HepG2 (cell line): ENCODE measurements around the gene ADIPOR2.

Experiments
- FOXM1 ChIP-seq: sonication (generic); formaldehyde crosslinking; IDR thresholded peaks from 2 replicates; pipeline ENCODE4 v1.5.0; 2020; ENCODE audit warnings: missing genetic modification reagents
- GTF2F1 ChIP-seq: fragments of 150-350 bp; IDR thresholded peaks from 2 replicates; pipeline ENCODE4 v1.6.1; 2014; ENCODE audit warnings: low read length
- KAT2B ChIP-seq: fragments of 150-350 bp; IDR thresholded peaks from 2 replicates; pipeline ENCODE4 v1.6.1; 2014; ENCODE audit warnings: low read depth, low read length, borderline replicate concordance
- SOX13 ChIP-seq, 3 experiments: fragments of 450-650 bp in 1 of 3; sonication (generic) in 1 of 3; formaldehyde crosslinking in 1 of 3; IDR thresholded peaks in 2 of 3; conservative IDR thresholded peaks in 1 of 3; 2 replicates each; pipeline versions ENCODE4 v1.5.0 to v1.6.1; 2016 to 2020; ENCODE audit warnings: antibody characterized with exemption in 1 of 3, mild to moderate bottlenecking in 1 of 3, missing compliant biosample characterization in 1 of 3, missing genetic modification reagents in 1 of 3, moderate library complexity in 1 of 3
- TEAD3 ChIP-seq: optimal IDR thresholded peaks from 2 replicates; pipeline ENCODE3; 2016; ENCODE audit warnings: borderline replicate concordance
- YEATS4 ChIP-seq: sonication (generic); formaldehyde crosslinking; IDR thresholded peaks from 2 replicates; pipeline ENCODE4 v1.4.0; 2020; ENCODE audit warnings: missing genetic modification reagents, borderline replicate concordance
- ZNF263 ChIP-seq: sonication (generic); formaldehyde crosslinking; IDR thresholded peaks from 2 replicates; pipeline ENCODE4 v1.4.0; 2020; ENCODE audit warnings: missing genetic modification reagents
- TF ChIP-seq, protein P1 (sequence below): sonication (generic); formaldehyde crosslinking; IDR thresholded peaks from 2 replicates; pipeline ENCODE4 v1.5.0; 2020; ENCODE audit warnings: mild to moderate bottlenecking, missing genetic modification reagents, moderate library complexity
- TF ChIP-seq, protein P2 (sequence below): sonication (generic); formaldehyde crosslinking; IDR thresholded peaks from 2 replicates; pipeline ENCODE4 v1.9.0; 2021; ENCODE audit warnings: missing genetic modification reagents, borderline replicate concordance

DNA sequence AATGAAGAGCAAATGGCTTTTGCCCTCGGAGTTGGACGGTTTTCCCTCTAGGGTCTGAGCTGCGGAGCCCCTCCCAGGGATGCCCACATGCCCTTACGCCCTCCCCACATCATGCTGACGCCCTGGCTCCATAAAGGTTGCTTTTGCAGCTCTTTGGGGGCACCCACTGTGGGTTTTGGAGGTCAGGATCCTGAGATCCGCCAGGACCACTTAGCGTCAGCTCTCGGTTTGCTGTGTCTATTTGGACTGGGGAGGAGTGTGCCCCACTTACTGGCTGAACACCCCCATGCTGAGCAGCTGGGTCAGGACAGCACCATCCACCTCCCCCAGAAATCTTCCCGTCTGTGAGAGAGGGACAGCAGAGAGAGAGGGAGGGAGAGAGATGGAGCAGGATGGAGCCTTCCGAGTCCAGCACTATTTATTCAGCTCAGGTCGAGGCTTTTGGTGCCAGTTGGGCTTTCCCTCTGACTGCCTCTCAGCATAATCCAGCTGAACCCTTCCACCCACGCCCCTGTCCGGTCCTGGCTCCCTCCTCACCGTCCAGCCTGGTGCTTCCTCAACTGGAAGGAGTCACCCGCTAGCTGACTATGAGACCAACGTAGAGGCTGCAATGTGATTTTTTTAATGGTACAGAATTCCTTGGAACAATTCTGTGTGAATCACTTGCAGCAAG is 110.6 kb downstream of the ADIPOR2 start:
- TF ChIP-seq, protein P1, sequence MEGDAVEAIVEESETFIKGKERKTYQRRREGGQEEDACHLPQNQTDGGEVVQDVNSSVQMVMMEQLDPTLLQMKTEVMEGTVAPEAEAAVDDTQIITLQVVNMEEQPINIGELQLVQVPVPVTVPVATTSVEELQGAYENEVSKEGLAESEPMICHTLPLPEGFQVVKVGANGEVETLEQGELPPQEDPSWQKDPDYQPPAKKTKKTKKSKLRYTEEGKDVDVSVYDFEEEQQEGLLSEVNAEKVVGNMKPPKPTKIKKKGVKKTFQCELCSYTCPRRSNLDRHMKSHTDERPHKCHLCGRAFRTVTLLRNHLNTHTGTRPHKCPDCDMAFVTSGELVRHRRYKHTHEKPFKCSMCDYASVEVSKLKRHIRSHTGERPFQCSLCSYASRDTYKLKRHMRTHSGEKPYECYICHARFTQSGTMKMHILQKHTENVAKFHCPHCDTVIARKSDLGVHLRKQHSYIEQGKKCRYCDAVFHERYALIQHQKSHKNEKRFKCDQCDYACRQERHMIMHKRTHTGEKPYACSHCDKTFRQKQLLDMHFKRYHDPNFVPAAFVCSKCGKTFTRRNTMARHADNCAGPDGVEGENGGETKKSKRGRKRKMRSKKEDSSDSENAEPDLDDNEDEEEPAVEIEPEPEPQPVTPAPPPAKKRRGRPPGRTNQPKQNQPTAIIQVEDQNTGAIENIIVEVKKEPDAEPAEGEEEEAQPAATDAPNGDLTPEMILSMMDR (CRISPR knock-in tag): no peak
- TF ChIP-seq YEATS4 (CRISPR knock-in tag) (no peak), SOX13 (IDR thresholded peaks at IDR 0.05) (no peak), SOX13 (CRISPR knock-in tag; conservative IDR thresholded peaks at IDR 0.05 in 1 of 2, IDR thresholded peaks at IDR 0.05 in 1 of 2) (no peak), ZNF263 (no peak), TEAD3 (no peak), FOXM1 (no peak), GTF2F1 (no peak), KAT2B (no peak)
- TF ChIP-seq, protein P2, sequence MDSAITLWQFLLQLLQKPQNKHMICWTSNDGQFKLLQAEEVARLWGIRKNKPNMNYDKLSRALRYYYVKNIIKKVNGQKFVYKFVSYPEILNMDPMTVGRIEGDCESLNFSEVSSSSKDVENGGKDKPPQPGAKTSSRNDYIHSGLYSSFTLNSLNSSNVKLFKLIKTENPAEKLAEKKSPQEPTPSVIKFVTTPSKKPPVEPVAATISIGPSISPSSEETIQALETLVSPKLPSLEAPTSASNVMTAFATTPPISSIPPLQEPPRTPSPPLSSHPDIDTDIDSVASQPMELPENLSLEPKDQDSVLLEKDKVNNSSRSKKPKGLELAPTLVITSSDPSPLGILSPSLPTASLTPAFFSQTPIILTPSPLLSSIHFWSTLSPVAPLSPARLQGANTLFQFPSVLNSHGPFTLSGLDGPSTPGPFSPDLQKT (CRISPR knock-in tag): no peak
